A673 (cell line): ENCODE data around the gene OR6C65.
"Not testable (repeated sequence)": the region's sequence is repeated elsewhere in the genome, so short reads cannot be mapped to it uniquely, and the experiment has no call there.

Experiments used
- CTCF ChIP-seq: fragments of 300-800, 200-600 bp; sonication (generic); conservative IDR thresholded peaks from 2 replicates; pipeline ENCODE4 v1.5.1; 2017; ENCODE audit warnings: low read depth, mild to moderate bottlenecking, antibody characterized with exemption, low read length, moderate library complexity, mixed read lengths
- EZH2 ChIP-seq: fragments of 200-600 bp; sonication (generic); IDR thresholded peaks from 2 replicates; pipeline ENCODE4 v1.6.1; 2017; ENCODE audit warnings: borderline replicate concordance, low read depth, mild to moderate bottlenecking, mixed read lengths, antibody characterized with exemption, low read length; ENCODE audit not compliant: poor library complexity, severe bottlenecking

- not testable (repeated sequence) for TF ChIP-seq CTCF, EZH2
Measured at GRCh38 chr12:55414889-55415288, 14.6 kb downstream of the OR6C65 start.
